ENCODE measurements around the gene AGAP2.

GRCh38 chr12:57740656-57741412 is 2.3 kb upstream of the AGAP2 start:
- TF ChIP-seq CTCF (IDR thresholded peaks at IDR 0.05) (no peak), EP300 (IDR thresholded peaks at IDR 0.05) (no peak), POLR2A (IDR thresholded peaks at IDR 0.05) (no peak)

All from tibial nerve (tissue), 4 donors.